VCaP (cell line): ENCODE measurements around the gene MGAT5.

Source experiments
- H3K27ac ChIP-seq: fragments of 450-650 bp; 2 replicates; pipeline ENCODE4 v1.5.1; 2017
- TF ChIP-seq, protein P1 (sequence below): fragments of 450-650 bp; conservative IDR thresholded peaks from 2 replicates; pipeline ENCODE4 v1.5.1; 2017; ENCODE audit warnings: mild to moderate bottlenecking, moderate library complexity

The MGAT5 gene

DNA sequence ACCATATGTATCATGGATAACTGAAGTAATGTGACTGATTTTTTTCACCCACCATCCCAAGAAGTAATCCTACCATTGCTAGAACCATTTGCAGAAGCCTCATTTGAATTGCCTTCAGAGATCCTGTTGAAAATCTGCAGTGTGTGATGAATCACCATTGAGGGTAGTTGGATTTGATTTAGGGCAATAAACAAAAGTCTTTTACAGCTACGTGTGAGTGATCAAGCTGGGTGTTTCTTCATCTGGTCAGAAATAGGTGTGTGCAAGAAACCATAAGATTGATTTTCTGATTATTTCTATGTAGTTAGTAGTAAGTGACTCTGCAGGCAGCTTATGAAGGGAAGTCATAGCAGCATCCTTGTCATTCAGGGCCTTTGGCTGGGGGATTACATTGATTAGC, 159.6 kb downstream of the MGAT5 start:
- no peak overlapping the region for H3K27ac ChIP-seq
- TF ChIP-seq, protein P1, sequence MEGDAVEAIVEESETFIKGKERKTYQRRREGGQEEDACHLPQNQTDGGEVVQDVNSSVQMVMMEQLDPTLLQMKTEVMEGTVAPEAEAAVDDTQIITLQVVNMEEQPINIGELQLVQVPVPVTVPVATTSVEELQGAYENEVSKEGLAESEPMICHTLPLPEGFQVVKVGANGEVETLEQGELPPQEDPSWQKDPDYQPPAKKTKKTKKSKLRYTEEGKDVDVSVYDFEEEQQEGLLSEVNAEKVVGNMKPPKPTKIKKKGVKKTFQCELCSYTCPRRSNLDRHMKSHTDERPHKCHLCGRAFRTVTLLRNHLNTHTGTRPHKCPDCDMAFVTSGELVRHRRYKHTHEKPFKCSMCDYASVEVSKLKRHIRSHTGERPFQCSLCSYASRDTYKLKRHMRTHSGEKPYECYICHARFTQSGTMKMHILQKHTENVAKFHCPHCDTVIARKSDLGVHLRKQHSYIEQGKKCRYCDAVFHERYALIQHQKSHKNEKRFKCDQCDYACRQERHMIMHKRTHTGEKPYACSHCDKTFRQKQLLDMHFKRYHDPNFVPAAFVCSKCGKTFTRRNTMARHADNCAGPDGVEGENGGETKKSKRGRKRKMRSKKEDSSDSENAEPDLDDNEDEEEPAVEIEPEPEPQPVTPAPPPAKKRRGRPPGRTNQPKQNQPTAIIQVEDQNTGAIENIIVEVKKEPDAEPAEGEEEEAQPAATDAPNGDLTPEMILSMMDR, result no peak

DNA sequence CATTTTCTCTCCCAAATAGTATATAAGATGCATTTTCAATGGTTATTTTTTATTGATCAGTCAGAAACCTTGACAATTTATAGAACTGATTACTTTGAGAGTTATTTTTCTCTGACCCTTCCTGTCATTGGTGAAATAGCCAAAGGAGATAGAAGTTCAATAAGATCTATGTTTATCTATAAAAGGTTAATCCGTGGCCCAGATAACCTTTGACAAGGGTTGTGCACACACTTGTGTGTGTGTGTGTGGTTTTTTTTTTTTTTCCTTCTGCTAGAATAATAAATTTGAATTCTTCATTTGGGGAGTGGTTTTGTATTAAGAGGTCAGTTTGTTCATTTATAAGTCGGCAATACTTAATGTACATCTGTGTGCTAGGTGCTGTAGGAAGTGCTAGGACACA, 160.0 kb downstream of the MGAT5 start:
- TF ChIP-seq, protein P1, result no peak
- H3K27ac ChIP-seq, result no peak overlapping the region

DNA sequence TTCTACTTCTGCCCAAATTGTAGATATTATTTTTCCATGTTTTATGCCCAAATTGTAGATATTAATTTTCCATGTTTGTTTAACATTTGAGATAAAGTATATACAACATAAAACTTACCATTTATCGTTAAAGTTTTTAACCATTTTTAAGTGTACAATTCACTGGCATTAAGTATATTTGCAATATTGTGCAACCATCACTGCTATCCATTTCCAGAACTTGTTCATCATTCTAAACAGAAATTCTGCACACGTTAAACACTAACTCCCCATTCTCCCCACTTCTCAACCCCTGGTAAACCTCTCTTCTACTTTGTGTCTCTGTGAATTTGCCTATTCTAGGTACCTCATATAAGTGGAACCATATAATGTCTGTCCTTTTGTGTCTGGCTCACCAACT, 162.1 kb downstream of the MGAT5 start:
- TF ChIP-seq, protein P1, result no peak
- H3K27ac ChIP-seq, result no peak overlapping the region

DNA sequence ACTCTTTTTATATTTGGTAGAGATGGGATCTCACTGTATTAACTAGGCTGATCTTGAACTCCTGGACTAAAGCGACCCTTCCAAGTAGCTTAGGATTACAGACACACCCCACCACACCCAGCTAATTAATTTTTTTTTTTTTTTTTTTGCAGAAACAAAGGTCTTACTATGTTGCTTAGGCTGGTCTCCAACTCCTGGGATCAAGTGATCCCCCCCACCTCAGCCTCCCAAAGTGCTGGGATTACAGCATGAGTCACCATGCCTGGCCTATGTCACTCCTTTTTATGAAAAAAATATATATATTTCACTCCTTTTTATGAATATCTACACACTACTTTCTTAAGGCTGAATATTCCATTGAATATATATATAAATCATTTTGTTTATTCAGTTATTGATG, 162.8 kb downstream of the MGAT5 start:
- no peak overlapping the region for H3K27ac ChIP-seq
- TF ChIP-seq, protein P1, result no peak

DNA sequence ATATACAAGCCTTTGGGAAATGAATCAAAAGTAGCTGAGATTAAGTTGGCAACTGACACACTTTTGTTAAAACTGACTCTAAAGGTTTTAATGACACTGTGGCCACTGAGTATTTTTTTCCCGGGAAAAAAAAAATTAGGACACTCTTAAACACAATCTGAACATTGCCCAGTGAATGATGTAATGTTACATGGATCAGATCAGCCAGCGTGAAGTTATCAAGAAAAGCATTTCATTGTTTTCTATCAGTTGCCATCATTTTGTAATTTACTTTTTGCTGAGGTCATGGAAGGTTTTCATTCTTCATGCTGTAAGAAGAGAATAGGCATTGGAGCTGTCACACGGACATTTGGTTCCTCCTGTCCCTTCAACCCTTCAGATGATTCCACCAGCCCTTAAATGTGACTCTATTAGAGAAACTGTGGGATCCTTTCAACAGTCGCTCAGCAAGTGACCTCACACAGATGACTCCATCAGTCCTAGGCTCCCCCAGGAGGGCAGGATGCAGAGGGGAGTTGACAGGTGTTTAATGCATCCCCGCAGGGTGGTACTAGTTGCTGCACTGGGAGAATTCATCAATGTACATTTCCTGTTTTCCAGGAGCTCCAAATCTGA, 164.2 kb downstream of the MGAT5 start:
- no peak overlapping the region for H3K27ac ChIP-seq
- TF ChIP-seq, protein P1, result no peak

DNA sequence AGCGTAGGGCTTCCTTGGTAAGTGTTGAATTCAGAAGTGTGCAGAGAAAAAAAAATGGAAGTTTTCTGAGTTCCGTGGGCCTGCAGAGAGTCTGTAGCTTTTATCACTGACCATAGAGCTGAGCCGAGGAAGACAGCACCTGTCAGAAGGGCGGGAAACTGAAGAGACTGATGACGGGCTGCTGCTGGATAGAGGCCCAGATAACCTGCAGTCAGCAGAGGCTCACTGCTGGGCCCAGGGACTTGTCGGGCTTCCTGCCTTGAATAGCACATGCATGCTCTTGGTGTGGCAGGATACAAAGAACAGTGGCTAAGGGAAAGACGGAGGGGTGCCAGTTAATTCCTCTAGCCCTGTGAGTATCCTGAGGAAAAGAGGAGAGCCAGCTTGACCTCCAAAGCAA, 166.4 kb downstream of the MGAT5 start:
- TF ChIP-seq, protein P1, result no peak
- no peak overlapping the region for H3K27ac ChIP-seq

DNA sequence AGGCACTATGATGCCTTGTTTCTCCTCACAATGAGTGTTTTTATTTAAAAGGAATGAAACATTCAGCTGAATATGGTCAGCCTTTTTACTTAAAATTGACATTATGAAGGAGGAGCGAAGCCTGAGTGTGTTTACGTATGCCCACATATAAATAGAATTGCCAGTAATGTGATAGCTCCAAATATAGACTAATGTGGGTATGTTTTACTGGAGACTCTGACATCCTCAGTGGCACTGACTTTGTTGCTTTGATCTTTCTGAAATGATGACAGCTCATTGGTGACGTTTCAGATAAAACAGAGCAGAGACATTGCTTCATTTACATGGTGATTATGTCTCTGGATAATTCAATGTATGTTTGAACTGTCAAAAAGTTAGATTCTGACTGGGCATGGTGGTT, 167.0 kb downstream of the MGAT5 start:
- TF ChIP-seq, protein P1, result no peak
- H3K27ac ChIP-seq, result no peak overlapping the region
